H1 (cell line): ENCODE data around the gene IL21. TPM values are rescaled to one million over a fixed set of nuclear protein-coding genes. Genes with fewer than 3 reads are reported as not detected.

Experiments used
- CTCF ChIA-PET: fragments of 300-600 bp; sonication (Branson Sonifier 250); formaldehyde crosslinking; loops from one replicate; lab custom pipeline; 2021; ENCODE audit not compliant: partially characterized antibody; lab: Charles Lee
- POLR2A ChIA-PET: fragments of 300-600 bp; sonication (Branson Sonifier 250); formaldehyde crosslinking; loops from one replicate; lab custom pipeline; 2021; ENCODE audit warnings: inconsistent platforms; ENCODE audit not compliant: partially characterized antibody; lab: Charles Lee
- DNase-seq, 2 experiments: peaks; one replicate each; pipeline versions ENCODE4 v3.0.0 to v3.0.0-alpha.2; 2010 to 2022; ENCODE audit warnings: low spot score in 2 of 2, low read depth in 1 of 2, mixed read lengths in 1 of 2
- FAIRE-seq: peaks from 2 replicates; lab custom pipeline; 2011; peaks lifted over from hg19 to GRCh38; lab: Jason Lieb, UNC
- H2AFZ ChIP-seq: 2 replicates; pipeline ENCODE4 v1.8.1; 2012; ENCODE audit warnings: low read length, inconsistent platforms
- H2AK5ac ChIP-seq: 2 replicates; pipeline ENCODE4 v1.6.1; 2013; ENCODE audit warnings: low read depth, low read length
- H2BK120ac ChIP-seq: replicated peaks from 2 replicates; pipeline ENCODE3; 2013; ENCODE audit warnings: low read depth, low read length, inconsistent platforms
- H2BK12ac ChIP-seq: 2 replicates; pipeline ENCODE4 v1.6.1; 2013; ENCODE audit warnings: low read depth, low read length
- H2BK15ac ChIP-seq: 2 replicates; pipeline ENCODE4 v1.6.1; 2013; ENCODE audit warnings: low read length
- H2BK20ac ChIP-seq: 2 replicates; pipeline ENCODE4 v1.6.1; 2013; ENCODE audit warnings: low read length
- H2BK5ac ChIP-seq: 2 replicates; pipeline ENCODE4 v1.6.1; 2013; ENCODE audit warnings: low read depth, low read length
- H3K14ac ChIP-seq: 2 replicates; pipeline ENCODE4 v1.6.1; 2013; ENCODE audit warnings: inconsistent platforms; ENCODE audit not compliant: insufficient read length
- H3K18ac ChIP-seq: 2 replicates; pipeline ENCODE4 v1.6.1; 2013; ENCODE audit warnings: low read length; ENCODE audit errors: extremely low read depth
- H3K23ac ChIP-seq: 2 replicates; pipeline ENCODE4 v1.6.1; 2013; ENCODE audit warnings: inconsistent platforms; ENCODE audit not compliant: insufficient read length
- H3K23me2 ChIP-seq: 2 replicates; pipeline ENCODE4 v1.6.1; 2013; ENCODE audit warnings: low read depth, low read length
- H3K27ac ChIP-seq: 2 replicates; pipeline ENCODE4 v1.6.1; 2011; ENCODE audit warnings: low read depth, low read length, inconsistent platforms
- H3K27me3 ChIP-seq, 4 experiments: replicated peaks in 1 of 4; 1 replicate in 1 of 4; 2 replicates in 3 of 4; pipeline versions ENCODE4 v1.6.1 to v1.8.1; 2011 to 2013; ENCODE audit warnings: low read length in 3 of 4, mild to moderate bottlenecking in 3 of 4, inconsistent platforms in 2 of 4, mixed read lengths in 2 of 4, moderate library complexity in 1 of 4; ENCODE audit not compliant: control insufficient read depth in 3 of 4, insufficient read depth in 3 of 4; ENCODE audit errors: extremely low read depth in 1 of 4
- H3K36me3 ChIP-seq, 4 experiments: 2 replicates each; pipeline versions ENCODE4 v1.6.1 to v1.8.1; 2011 to 2013; ENCODE audit warnings: mild to moderate bottlenecking in 4 of 4, low read length in 3 of 4, moderate library complexity in 2 of 4, control low read depth in 1 of 4, inconsistent platforms in 1 of 4; ENCODE audit not compliant: insufficient read depth in 4 of 4, control insufficient read depth in 2 of 4
- H3K4ac ChIP-seq: replicated peaks from 2 replicates; pipeline ENCODE3; 2013; ENCODE audit warnings: low read length, low read depth, mixed read lengths, inconsistent platforms; ENCODE audit not compliant: insufficient read length
- H3K4me1 ChIP-seq, 4 experiments: replicated peaks in 1 of 4; 1 replicate in 1 of 4; 2 replicates in 3 of 4; pipeline versions ENCODE4 v1.6.1 to v1.8.1; 2011 to 2013; ENCODE audit warnings: low read length in 3 of 4, inconsistent platforms in 2 of 4, mixed read lengths in 1 of 4; ENCODE audit not compliant: insufficient read depth in 4 of 4, control insufficient read depth in 3 of 4
- H3K4me2 ChIP-seq, 2 experiments: 2 replicates each; pipeline versions ENCODE4 v1.6.1 to v1.8.1; 2011 to 2013; ENCODE audit warnings: low read depth in 2 of 2, low read length in 2 of 2, control low read depth in 1 of 2, inconsistent platforms in 1 of 2, mild to moderate bottlenecking in 1 of 2; ENCODE audit not compliant: insufficient read depth in 1 of 2
- H3K4me3 ChIP-seq, 4 experiments: fragments of 200-600, 300-600 bp in 1 of 4; sonication (generic), shearing (Covaris generic), sonication (Bioruptor Twin) in 1 of 4; 2 replicates each; pipeline versions ENCODE4 v1.5.1 to v1.8.1; 2011 to 2016; ENCODE audit warnings: low read length in 4 of 4, low read depth in 3 of 4, control low read depth in 2 of 4, inconsistent platforms in 2 of 4, mild to moderate bottlenecking in 2 of 4, mixed read lengths in 1 of 4, moderate library complexity in 1 of 4; ENCODE audit not compliant: insufficient read depth in 2 of 4; ENCODE audit errors: extremely low read depth in 1 of 4
- H3K56ac ChIP-seq: replicated peaks from 2 replicates; pipeline ENCODE3; 2013; ENCODE audit warnings: low read depth, mild to moderate bottlenecking, mixed read lengths, low read length, inconsistent platforms; ENCODE audit not compliant: insufficient read length
- H3K79me1 ChIP-seq: 2 replicates; pipeline ENCODE4 v1.6.1; 2013; ENCODE audit warnings: low read depth, low read length, control low read depth
- H3K79me2 ChIP-seq, 2 experiments: 2 replicates each; pipeline versions ENCODE4 v1.6.1 to v1.8.1; 2012 to 2013; ENCODE audit warnings: low read length in 2 of 2, mild to moderate bottlenecking in 2 of 2, inconsistent platforms in 1 of 2; ENCODE audit not compliant: insufficient read depth in 2 of 2, control insufficient read depth in 1 of 2
- H3K9ac ChIP-seq, 4 experiments: replicated peaks in 1 of 4; 1 replicate in 1 of 4; 2 replicates in 3 of 4; pipeline versions ENCODE4 v1.6.1 to v1.8.1; 2011 to 2013; ENCODE audit warnings: low read depth in 3 of 4, low read length in 3 of 4, control low read depth in 2 of 4, mild to moderate bottlenecking in 2 of 4, moderate library complexity in 2 of 4, inconsistent platforms in 1 of 4; ENCODE audit errors: extremely low read depth in 1 of 4
- H3K9me3 ChIP-seq, 2 experiments: 2 replicates each; pipeline versions ENCODE4 v1.6.1 to v1.8.1; 2012 to 2013; ENCODE audit warnings: mild to moderate bottlenecking in 2 of 2, moderate library complexity in 2 of 2, control low read depth in 1 of 2, inconsistent platforms in 1 of 2, low read depth in 1 of 2, low read length in 1 of 2, mixed read lengths in 1 of 2; ENCODE audit not compliant: insufficient read depth in 2 of 2
- H4K20me1 ChIP-seq, 2 experiments: replicated peaks in 1 of 2; 2 replicates each; pipeline versions ENCODE3 to v1.8.1; 2011 to 2013; ENCODE audit warnings: inconsistent platforms in 2 of 2, low read length in 2 of 2, mild to moderate bottlenecking in 1 of 2; ENCODE audit not compliant: insufficient read depth in 2 of 2, control insufficient read depth in 1 of 2
- H4K5ac ChIP-seq: 2 replicates; pipeline ENCODE4 v1.6.1; 2013; ENCODE audit warnings: low read length, low read depth, mixed read lengths, inconsistent platforms; ENCODE audit not compliant: insufficient read length
- H4K8ac ChIP-seq: 2 replicates; pipeline ENCODE4 v1.8.0; 2013; ENCODE audit warnings: mild to moderate bottlenecking, moderate library complexity, low read length, inconsistent platforms; ENCODE audit not compliant: insufficient read depth; ENCODE audit errors: extremely low read depth
- H4K91ac ChIP-seq: replicated peaks from 2 replicates; pipeline ENCODE3; 2013; ENCODE audit warnings: low read length, mixed read lengths, inconsistent platforms; ENCODE audit not compliant: insufficient read length
- NANOG ChIP-seq: IDR thresholded peaks from 2 replicates; pipeline ENCODE4 v1.6.1; 2011; ENCODE audit warnings: low read length, low read depth, mild to moderate bottlenecking, inconsistent platforms; ENCODE audit not compliant: insufficient read depth, poor library complexity, severe bottlenecking
- WGBS, 2 experiments: shearing (Covaris generic) in 1 of 2; methylation state at CpG; one replicate each; pipeline versions ENCODE4 v1.1.6 to v1.1.7; 2013 to 2015; ENCODE audit warnings: low lambda C conversion rate in 2 of 2, mixed read lengths in 2 of 2, inconsistent platforms in 1 of 2, low coverage in 1 of 2, missing lambda C conversion rate in 1 of 2; ENCODE audit not compliant: insufficient replicate concordance in 2 of 2, insufficient coverage in 1 of 2, insufficient read length in 1 of 2; ENCODE audit errors: extremely low coverage in 1 of 2, missing lambda C conversion rate in 1 of 2; 5-methylcytosine and 5-hydroxymethylcytosine counted together
- polyA plus RNA-seq, 7 experiments: library from polyadenylated mRNA; depleted of rRNA in 3 of 7; stranded (reverse) in 5 of 7; unstranded in 2 of 7; fragments of >200 nt in 5 of 7; fragments of 200-250 nt in 2 of 7; gene quantifications; 1 replicate in 5 of 7; 2 replicates in 1 of 7; 4 replicates in 1 of 7; pipeline versions ENCODE4 v1.2.1 to v1.2.3, GENCODE V29; 2011 to 2013; ENCODE audit warnings: missing spikeins in 2 of 7, mixed read lengths in 2 of 7
- total RNA-seq: library from RNA; stranded (reverse); fragmentation: NEBNext Ultra II Directional; extraction: Animal tissue kit (Norgen Biotek cat#: 25700); gene quantifications from 2 replicates; pipeline ENCODE4 v1.2.1, GENCODE V29; 2021

The IL21 gene
- total and polyA plus RNA-seq, 2 of the 8 experiments (the other 6 are each of a cell fraction or from before 2014, with no cell fraction given): not detected

GRCh38 chr4:122669911-122670738, 49.3 kb upstream of the IL21 start:
- H2BK15ac ChIP-seq: no peak overlapping the region
- H2AFZ ChIP-seq: no peak overlapping the region
- no peaks in the 10 kb centered on the region for H3K23me2 ChIP-seq
- CTCF ChIA-PET: interaction anchor here (1.4 kb wide), 1 partner anchor 68 kb away, joined by 5 read pairs; no protein-coding TSS in a partner anchor
- H4K20me1 ChIP-seq: no peaks in the 10 kb centered on the region
- H4K91ac ChIP-seq: no peak overlapping the region
- no peak overlapping the region for H3K4ac ChIP-seq
- no peak overlapping the region for H2BK120ac ChIP-seq
- 0 out of 2 replicates have a peak overlapping the region, but pooled peaks have one; percentile 7 for H2BK5ac ChIP-seq
- DNase-seq: no peak
- no peak overlapping the region for H3K27ac ChIP-seq
- no peaks in the 10 kb centered on the region for H3K27me3 ChIP-seq
- H3K14ac ChIP-seq: no peak overlapping the region
- no peak overlapping the region for H4K5ac ChIP-seq
- H3K56ac ChIP-seq: no peak overlapping the region
- H2AK5ac ChIP-seq: no peak overlapping the region
- no peaks in the 10 kb centered on the region for H3K36me3 ChIP-seq
- H2BK20ac ChIP-seq: no peak overlapping the region
- WGBS, 2 experiments: 94% methylated on average over 29 of the region's 33 CpGs; no CpG with 5 or more reads in 1 of the 2 experiments
- H3K9ac ChIP-seq: no peak overlapping the region
- peaks cover 0 to 4% of the 10 kb centered on the region in 2 experiments; a peak in 1 of 4 replicates for H3K9me3 ChIP-seq
- no peak overlapping the region for H3K4me3 ChIP-seq
- no peaks in the 10 kb centered on the region for H3K79me1 ChIP-seq
- POLR2A ChIA-PET: interaction anchor here (0.6 kb wide), 1 partner anchor 191 kb away, joined by 4 read pairs; no protein-coding TSS in a partner anchor
- H3K18ac ChIP-seq: no peak overlapping the region
- H3K23ac ChIP-seq: no peak overlapping the region
- H2BK12ac ChIP-seq: no peak overlapping the region
- FAIRE-seq: no peak
- peaks cover 0 to 2% (median 0%) of the 10 kb centered on the region in 4 experiments; a peak in 1 of 7 replicates for H3K4me1 ChIP-seq
- H3K79me2 ChIP-seq: no peaks in the 10 kb centered on the region
- no peak overlapping the region for H3K4me2 ChIP-seq
- H4K8ac ChIP-seq: no peak overlapping the region
- no peak for TF ChIP-seq NANOG
